H1 (cell line): ENCODE data around the gene GOLGA2. TPM values are rescaled to one million over a fixed set of nuclear protein-coding genes. Genes with fewer than 3 reads are reported as not detected.

Source experiments
- RAD21 ChIP-seq, 2 experiments: IDR thresholded peaks in 1 of 2; conservative IDR thresholded peaks in 1 of 2; 2 replicates each; pipeline ENCODE4 v1.6.1; 2011; ENCODE audit warnings: low read depth in 2 of 2, low read length in 2 of 2, improper control_type of control experiment in 1 of 2, inconsistent platforms in 1 of 2, mild to moderate bottlenecking in 1 of 2, moderate library complexity in 1 of 2
- polyA plus RNA-seq, 7 experiments: library from polyadenylated mRNA; depleted of rRNA in 3 of 7; stranded (reverse) in 5 of 7; unstranded in 2 of 7; fragments of >200 nt in 5 of 7; fragments of 200-250 nt in 2 of 7; gene quantifications; 1 replicate in 5 of 7; 2 replicates in 1 of 7; 4 replicates in 1 of 7; pipeline versions ENCODE4 v1.2.1 to v1.2.3, GENCODE V29; 2011 to 2013; ENCODE audit warnings: missing spikeins in 2 of 7, mixed read lengths in 2 of 7
- total RNA-seq: library from RNA; stranded (reverse); fragmentation: NEBNext Ultra II Directional; extraction: Animal tissue kit (Norgen Biotek cat#: 25700); gene quantifications from 2 replicates; pipeline ENCODE4 v1.2.1, GENCODE V29; 2021

Gene GOLGA2
- total and polyA plus RNA-seq, 2 of the 8 experiments (the other 6 are each of a cell fraction or from before 2014, with no cell fraction given) = 13.1 to 43.6 TPM

- no peak for TF ChIP-seq RAD21 (IDR thresholded peaks at IDR 0.05 in 1 of 2, conservative IDR thresholded peaks at IDR 0.05 in 1 of 2; ENCODE audit: low read depth in 2 of 2, low read length in 2 of 2)
Observed at GRCh38 chr9:128253991-128254346, 21.8 kb downstream of the GOLGA2 start (continued).
